Mesendoderm (in vitro differentiated cells): ENCODE data around the gene ANO6.

Experiments used
- DNase-seq: peaks from one replicate; pipeline ENCODE4 v3.0.0; 2013
- H2AK5ac ChIP-seq: 2 replicates; pipeline ENCODE4 v1.6.1; 2013; ENCODE audit warnings: low read length, inconsistent platforms
- H2BK120ac ChIP-seq: 2 replicates; pipeline ENCODE4 v1.6.1; 2013; ENCODE audit warnings: low read depth, mild to moderate bottlenecking, low read length, moderate library complexity, mixed read lengths
- H2BK15ac ChIP-seq: replicated peaks from 2 replicates; pipeline ENCODE4 v1.6.1; 2013; ENCODE audit warnings: low read depth, mild to moderate bottlenecking, moderate library complexity
- H2BK5ac ChIP-seq: 2 replicates; pipeline ENCODE4 v1.6.1; 2013; ENCODE audit warnings: low read length, inconsistent platforms
- H3K18ac ChIP-seq: 2 replicates; pipeline ENCODE4 v1.6.1; 2013; ENCODE audit warnings: mild to moderate bottlenecking, low read length, mixed read lengths
- H3K23ac ChIP-seq: one replicate; pipeline ENCODE4 v1.6.1; 2013; ENCODE audit warnings: low read length
- H3K27ac ChIP-seq: 2 replicates; pipeline ENCODE4 v1.5.1; 2013; ENCODE audit warnings: low read depth, mild to moderate bottlenecking, inconsistent platforms, low read length, moderate library complexity
- H3K27me3 ChIP-seq: 2 replicates; pipeline ENCODE4 v1.6.1; 2013; ENCODE audit warnings: low read length, control low read depth, mild to moderate bottlenecking, inconsistent platforms; ENCODE audit not compliant: insufficient read depth, poor library complexity
- H3K36me3 ChIP-seq: 2 replicates; pipeline ENCODE4 v1.6.1; 2013; ENCODE audit warnings: low read length, inconsistent platforms; ENCODE audit not compliant: control insufficient read depth, insufficient read depth
- H3K4ac ChIP-seq: one replicate; pipeline ENCODE4 v1.6.1; 2013; ENCODE audit warnings: low read depth, mild to moderate bottlenecking, low read length, moderate library complexity
- H3K4me1 ChIP-seq: 2 replicates; pipeline ENCODE4 v1.6.1; 2013; ENCODE audit warnings: low read depth, low read length, inconsistent platforms; ENCODE audit not compliant: control insufficient read depth
- H3K4me2 ChIP-seq: 2 replicates; pipeline ENCODE4 v1.6.1; 2013; ENCODE audit warnings: low read length
- H3K4me3 ChIP-seq: 2 replicates; pipeline ENCODE4 v1.5.1; 2013; ENCODE audit warnings: mild to moderate bottlenecking, low read length
- H3K56ac ChIP-seq: one replicate; pipeline ENCODE4 v1.6.1; 2013; ENCODE audit warnings: low read length
- H3K79me1 ChIP-seq: 2 replicates; pipeline ENCODE4 v1.6.1; 2013; ENCODE audit warnings: low read length, inconsistent platforms
- H3K79me2 ChIP-seq: 2 replicates; pipeline ENCODE4 v1.6.1; 2013; ENCODE audit warnings: mild to moderate bottlenecking, low read length; ENCODE audit not compliant: control insufficient read depth, insufficient read depth
- H3K9ac ChIP-seq: 2 replicates; pipeline ENCODE4 v1.6.1; 2013; ENCODE audit warnings: low read length, inconsistent platforms
- H4K5ac ChIP-seq: one replicate; pipeline ENCODE4 v1.6.1; 2013; ENCODE audit warnings: low read length
- H4K8ac ChIP-seq: one replicate; pipeline ENCODE4 v1.6.1; 2013; ENCODE audit warnings: low read depth, mild to moderate bottlenecking, control low read depth, low read length, moderate library complexity
- WGBS: extraction: QIAGEN DNeasy Blood & Tissue Kit; methylation state at CpG from one replicate; pipeline ENCODE4 v1.1.7; 2013; ENCODE audit warnings: low lambda C conversion rate, missing lambda C conversion rate; ENCODE audit not compliant: insufficient coverage; ENCODE audit errors: extremely low coverage; 5-methylcytosine and 5-hydroxymethylcytosine counted together

The ANO6 gene

GRCh38 chr12:45178771-45179170 lies 37.1 kb upstream of the ANO6 start:
- Histone ChIP-seq H3K4me1 (no peaks in the 10 kb centered on the region), H3K79me2 (no peaks in the 10 kb centered on the region), H3K4me2 (no peak overlapping the region), H3K23ac (no peak overlapping the region), H3K27me3 (no peaks in the 10 kb centered on the region), H4K8ac (no peak overlapping the region), H3K9ac (no peak overlapping the region), H2AK5ac (no peak overlapping the region), H2BK120ac (no peak overlapping the region), H3K79me1 (no peaks in the 10 kb centered on the region), H2BK5ac (no peak overlapping the region), H2BK15ac (no peak overlapping the region), H3K27ac (no peak overlapping the region), H3K18ac (no peak overlapping the region), H3K4me3 (no peak overlapping the region), H3K4ac (no peak overlapping the region), H3K36me3 (no peaks in the 10 kb centered on the region), H3K56ac (no peak overlapping the region), H4K5ac (no peak overlapping the region)
- DNase-seq = no peak

- Histone ChIP-seq H3K4me3 (no peak overlapping the region), H2AK5ac (no peak overlapping the region), H3K4me1 (no peaks in the 10 kb centered on the region), H3K9ac (no peak overlapping the region), H3K27me3 (no peaks in the 10 kb centered on the region), H3K27ac (no peak overlapping the region), H3K18ac (no peak overlapping the region), H3K79me2 (no peaks in the 10 kb centered on the region), H3K36me3 (no peaks in the 10 kb centered on the region), H2BK15ac (no peak overlapping the region), H4K5ac (no peak overlapping the region), H2BK5ac (no peak overlapping the region), H3K79me1 (no peaks in the 10 kb centered on the region), H3K23ac (no peak overlapping the region), H3K4ac (no peak overlapping the region), H4K8ac (no peak overlapping the region), H2BK120ac (no peak overlapping the region), H3K4me2 (no peak overlapping the region), H3K56ac (no peak overlapping the region)
- DNase-seq = no peak
These were observed 33.4 kb upstream of the ANO6 start for GRCh38 chr12:45182511-45182910.

DNA sequence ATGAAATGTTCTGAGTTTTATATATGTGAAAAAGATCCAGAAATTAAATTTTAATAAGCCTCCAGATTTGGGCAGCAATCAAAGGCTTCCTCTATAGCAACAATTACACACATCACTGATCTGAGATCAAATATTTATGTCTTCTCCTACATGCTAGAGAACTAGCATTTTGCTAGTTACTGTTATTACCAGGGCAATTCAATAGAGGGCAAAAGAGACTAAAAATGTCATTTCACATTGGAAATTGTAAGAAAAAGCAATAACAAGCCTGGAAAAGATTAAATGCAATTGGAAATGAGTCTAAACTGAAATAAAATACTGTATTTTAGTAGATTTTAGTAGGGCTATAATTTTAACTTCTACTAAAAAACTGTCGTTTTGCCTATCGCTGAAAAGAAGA lies 32.6 kb upstream of the ANO6 start:
- Histone ChIP-seq H3K36me3 (no peaks in the 10 kb centered on the region), H3K9ac (no peak overlapping the region), H3K79me2 (no peaks in the 10 kb centered on the region), H4K5ac (no peak overlapping the region), H2AK5ac (no peak overlapping the region), H2BK120ac (no peak overlapping the region), H2BK15ac (no peak overlapping the region), H3K4ac (no peak overlapping the region), H3K4me3 (no peak overlapping the region), H3K18ac (no peak overlapping the region), H3K56ac (no peak overlapping the region), H3K79me1 (no peaks in the 10 kb centered on the region), H3K4me1 (no peaks in the 10 kb centered on the region), H3K23ac (no peak overlapping the region), H3K4me2 (no peak overlapping the region), H3K27ac (no peak overlapping the region), H3K27me3 (no peaks in the 10 kb centered on the region), H4K8ac (no peak overlapping the region), H2BK5ac (no peak overlapping the region)
- DNase-seq = no peak
- WGBS = no CpG with 5 or more reads among the region's 2 CpGs

GRCh38 chr12:45184147-45184963 lies 31.5 kb upstream of the ANO6 start:
- no peak overlapping the region for H2BK120ac ChIP-seq
- H2BK15ac ChIP-seq = no peak overlapping the region
- no peak for DNase-seq
- H3K4me2 ChIP-seq = no peak overlapping the region
- H3K36me3 ChIP-seq = no peaks in the 10 kb centered on the region
- no peak overlapping the region for H2AK5ac ChIP-seq
- H4K5ac ChIP-seq = no peak overlapping the region
- H3K4ac ChIP-seq = no peak overlapping the region
- no peaks in the 10 kb centered on the region for H3K79me2 ChIP-seq
- no peak overlapping the region for H3K23ac ChIP-seq
- H3K18ac ChIP-seq = no peak overlapping the region
- no peaks in the 10 kb centered on the region for H3K79me1 ChIP-seq
- no CpG with 5 or more reads among the region's 6 CpGs for WGBS
- H3K9ac ChIP-seq = no peak overlapping the region
- H3K56ac ChIP-seq = no peak overlapping the region
- H3K4me1 ChIP-seq = no peaks in the 10 kb centered on the region
- H3K27me3 ChIP-seq = no peaks in the 10 kb centered on the region
- no peak overlapping the region for H2BK5ac ChIP-seq
- no peak overlapping the region for H4K8ac ChIP-seq
- no peak overlapping the region for H3K27ac ChIP-seq
- no peak overlapping the region for H3K4me3 ChIP-seq

- Histone ChIP-seq H3K27ac (no peak overlapping the region), H2AK5ac (no peak overlapping the region), H3K18ac (no peak overlapping the region), H2BK5ac (no peak overlapping the region), H3K36me3 (no peaks in the 10 kb centered on the region), H3K56ac (no peak overlapping the region), H3K27me3 (no peaks in the 10 kb centered on the region), H3K23ac (no peak overlapping the region), H3K4ac (no peak overlapping the region), H3K9ac (no peak overlapping the region), H3K79me2 (no peaks in the 10 kb centered on the region), H3K79me1 (no peaks in the 10 kb centered on the region), H3K4me2 (no peak overlapping the region), H4K8ac (no peak overlapping the region), H3K4me3 (no peak overlapping the region), H3K4me1 (peaks cover 2% of the 10 kb centered on the region), H2BK15ac (no peak overlapping the region), H2BK120ac (no peak overlapping the region), H4K5ac (no peak overlapping the region)
- WGBS = no CpG with 5 or more reads among the region's 2 CpGs
- no peak for DNase-seq
These were observed 29.1 kb upstream of the ANO6 start for GRCh38 chr12:45186762-45187161.

DNA sequence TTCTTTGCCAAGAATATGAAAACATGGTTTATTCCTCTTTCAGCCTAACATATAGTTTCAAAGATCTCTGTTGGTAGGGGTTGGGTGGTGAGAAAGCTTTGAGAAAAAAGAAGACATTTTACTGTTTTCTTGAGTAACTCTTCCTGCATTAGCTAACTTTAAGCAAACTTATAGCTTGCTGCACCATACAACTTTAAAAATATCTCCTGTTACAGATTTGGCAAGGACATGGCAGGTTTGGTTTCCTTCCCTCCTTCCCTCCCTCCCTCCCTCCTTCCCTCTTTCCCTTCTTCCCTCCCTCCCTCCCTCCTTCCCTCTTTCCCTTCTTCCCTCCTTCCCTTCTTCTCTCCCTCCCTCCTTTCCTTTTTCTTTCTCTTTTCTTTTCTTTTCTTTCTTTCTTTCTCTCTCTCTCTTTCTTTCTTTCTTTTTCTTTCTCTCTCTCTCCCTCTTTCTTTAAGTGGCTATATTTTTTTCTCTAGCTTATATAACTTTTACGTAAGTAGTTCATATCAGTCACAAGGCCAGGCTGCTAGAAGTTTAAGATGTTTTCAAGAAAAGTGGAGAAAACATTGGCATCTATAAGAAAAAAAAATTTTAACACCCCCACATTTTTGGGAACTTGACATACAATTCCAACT lies 26.0 kb upstream of the ANO6 start:
- no peak overlapping the region for H3K9ac ChIP-seq
- WGBS = no CpG with 5 or more reads among the region's 1 CpG

More for the DNA sequence above, 26.0 kb upstream of the ANO6 start:
- Histone ChIP-seq H3K4me3 (no peak overlapping the region), H2BK15ac (no peak overlapping the region), H2AK5ac (no peak overlapping the region), H3K79me1 (no peaks in the 10 kb centered on the region), H3K36me3 (no peaks in the 10 kb centered on the region), H2BK120ac (no peak overlapping the region), H2BK5ac (no peak overlapping the region), H3K4me1 (peaks cover 2% of the 10 kb centered on the region), H3K23ac (no peak overlapping the region), H3K27me3 (no peaks in the 10 kb centered on the region), H3K18ac (no peak overlapping the region), H3K56ac (no peak overlapping the region), H3K4ac (no peak overlapping the region), H4K5ac (no peak overlapping the region), H3K4me2 (no peak overlapping the region), H3K79me2 (no peaks in the 10 kb centered on the region), H3K27ac (no peak overlapping the region), H4K8ac (no peak overlapping the region)
- no peak for DNase-seq
